HepG2 (cell line): Measurements from ENCODE around the gene CNPY1. TPM values are rescaled to one million over a fixed set of nuclear protein-coding genes. Genes with fewer than 3 reads are reported as not detected.

Experiments used
- ATAC-seq: fragments of 200-7000 bp; cut with Tn5 transposase; 3 replicates; pipeline ENCODE4 v1.9.1; 2020; ENCODE audit warnings: mild to moderate bottlenecking, moderate library complexity
- BruUV-seq: library from RNA; stranded (reverse); fragments of 400-500 nt; replicated peaks from 2 replicates; lab custom pipeline; 2021; lab: Mats Ljungman, UMichigan
- CTCF ChIA-PET: fragments of 300-600 bp; formaldehyde crosslinking; extraction: SDS; loops from one replicate; lab custom pipeline; 2021; ENCODE audit warnings: low total read pairs, inconsistent platforms, low intra/inter-chr PET ratio; lab: Yijun Ruan, JAX
- POLR2A ChIA-PET: fragments of 350-600 bp; sonication (Branson Sonifier 250); formaldehyde crosslinking; loops from one replicate; lab custom pipeline; 2020; ENCODE audit warnings: antibody characterized with exemption, inconsistent platforms; lab: Yijun Ruan, JAX
- DNase-seq: peaks from one replicate; pipeline ENCODE4 v3.0.0-alpha.2; 2015; ENCODE audit warnings: low spot score
- FAIRE-seq: peaks from 3 replicates; lab custom pipeline; 2011; peaks lifted over from hg19 to GRCh38; lab: Jason Lieb, UNC
- H2AFZ ChIP-seq: one replicate; pipeline ENCODE4 v1.6.1; 2011; ENCODE audit warnings: low read length, inconsistent platforms
- H3K27ac ChIP-seq: fragments of 300-600 bp; 3 replicates; pipeline ENCODE4 v1.8.0; 2011; ENCODE audit warnings: mixed run types, mild to moderate bottlenecking, mixed read lengths, low read length, inconsistent platforms; ENCODE audit not compliant: insufficient read depth; ENCODE audit errors: extremely low read length
- H3K27me3 ChIP-seq, 2 experiments: fragments of 200-600 bp in 1 of 2; 2 replicates in 1 of 2; 3 replicates in 1 of 2; pipeline versions ENCODE4 v1.6.0 to v1.8.0; 2011; ENCODE audit warnings: low read length in 2 of 2, mild to moderate bottlenecking in 2 of 2, moderate library complexity in 2 of 2, inconsistent platforms in 1 of 2; ENCODE audit not compliant: insufficient read depth in 2 of 2, control insufficient read depth in 1 of 2
- H3K36me3 ChIP-seq, 2 experiments: fragments of 200-600 bp in 1 of 2; replicated peaks in 1 of 2; 2 replicates in 1 of 2; 3 replicates in 1 of 2; pipeline versions ENCODE4 v1.5.1 to v1.8.0; 2011; ENCODE audit warnings: low read length in 2 of 2, inconsistent platforms in 1 of 2; ENCODE audit not compliant: insufficient read depth in 2 of 2, control insufficient read depth in 1 of 2
- H3K4me1 ChIP-seq: 2 replicates; pipeline ENCODE4 v1.5.1; 2012; ENCODE audit warnings: low read length, inconsistent platforms; ENCODE audit not compliant: insufficient read depth
- H3K4me2 ChIP-seq: 2 replicates; pipeline ENCODE4 v1.6.0; 2011; ENCODE audit warnings: low read depth, low read length, inconsistent platforms
- H3K4me3 ChIP-seq, 3 experiments: fragments of 200-600 bp in 1 of 3; sonication (generic), shearing (Covaris generic) in 1 of 3; replicated peaks in 1 of 3; 2 replicates each; pipeline ENCODE4 v1.5.1; 2011 to 2016; ENCODE audit warnings: low read length in 3 of 3, inconsistent platforms in 2 of 3, low read depth in 2 of 3, mild to moderate bottlenecking in 2 of 3, control low read depth in 1 of 3, mixed read lengths in 1 of 3; ENCODE audit not compliant: insufficient read depth in 1 of 3
- H3K79me2 ChIP-seq: one replicate; pipeline ENCODE4 v1.6.1; 2011; ENCODE audit warnings: low read length, inconsistent platforms; ENCODE audit not compliant: insufficient read depth
- H3K9ac ChIP-seq: 2 replicates; pipeline ENCODE4 v1.6.0; 2011; ENCODE audit warnings: mild to moderate bottlenecking, low read depth, low read length, inconsistent platforms; ENCODE audit not compliant: insufficient read depth
- H3K9me3 ChIP-seq: 2 replicates; pipeline ENCODE4 v1.5.1; 2012; ENCODE audit warnings: mild to moderate bottlenecking, low read length
- H4K20me1 ChIP-seq: 2 replicates; pipeline ENCODE4 v1.6.0; 2011; ENCODE audit warnings: inconsistent platforms, mild to moderate bottlenecking, low read length, moderate library complexity; ENCODE audit not compliant: insufficient read depth
- CCDC6 ChIP-seq: sonication (generic); formaldehyde crosslinking; IDR thresholded peaks from 2 replicates; pipeline ENCODE4 v1.8.1; 2022; ENCODE audit warnings: mild to moderate bottlenecking, missing genetic modification reagents, moderate library complexity
- FOXO1 ChIP-seq: sonication (generic); formaldehyde crosslinking; IDR thresholded peaks from 2 replicates; pipeline ENCODE4 v1.4.0; 2020; ENCODE audit warnings: missing genetic modification reagents
- MTF2 ChIP-seq: sonication (generic); formaldehyde crosslinking; IDR thresholded peaks from 2 replicates; pipeline ENCODE4 v1.5.0; 2020; ENCODE audit warnings: missing genetic modification reagents, borderline replicate concordance
- MYNN ChIP-seq: sonication (generic); formaldehyde crosslinking; IDR thresholded peaks from 2 replicates; pipeline ENCODE4 v1.4.0; 2020; ENCODE audit warnings: mild to moderate bottlenecking, low read depth, missing genetic modification reagents
- POGK ChIP-seq: sonication (generic); formaldehyde crosslinking; conservative IDR thresholded peaks from 2 replicates; pipeline ENCODE4 v1.8.0; 2022; ENCODE audit warnings: mild to moderate bottlenecking, moderate library complexity, missing genetic modification reagents
- RBFOX2 ChIP-seq: fragments of 200-400 bp; formaldehyde crosslinking; IDR thresholded peaks from 2 replicates; pipeline ENCODE4 v1.6.1; 2017; ENCODE audit warnings: low read depth, mild to moderate bottlenecking, low read length
- ZFP90 ChIP-seq: sonication (generic); formaldehyde crosslinking; IDR thresholded peaks from 2 replicates; pipeline ENCODE4 v1.8.0; 2022; ENCODE audit warnings: missing genetic modification reagents, mild to moderate bottlenecking, inconsistent platforms, borderline replicate concordance
- ZNF382 ChIP-seq: sonication (generic); formaldehyde crosslinking; IDR thresholded peaks from 2 replicates; pipeline ENCODE4 v1.5.0; 2020; ENCODE audit warnings: missing genetic modification reagents, mild to moderate bottlenecking, borderline replicate concordance
- ZNF484 ChIP-seq: sonication (generic); formaldehyde crosslinking; IDR thresholded peaks from 2 replicates; pipeline ENCODE4 v1.5.1; 2020; ENCODE audit warnings: mild to moderate bottlenecking, low read depth, missing genetic modification reagents, borderline replicate concordance
- WGBS: methylation state at CpG from one replicate; pipeline ENCODE4 v1.1.6; 2017; ENCODE audit warnings: low lambda C conversion rate; 5-methylcytosine and 5-hydroxymethylcytosine counted together
- in situ Hi-C: cut with HindIII; loops from 2 replicates; pipeline ENCODE4 v1.10.0; 2017; ENCODE audit warnings: low pct_unique_long_range_greater_than_20kb; ENCODE audit not compliant: extremely low pct_ligation_motif_present
- intact Hi-C: fragments of 100-400 bp; cut with micrococcal nuclease; formaldehyde crosslinking; loops from one replicate; pipeline ENCODE4 v1.10.0; 2022; ENCODE audit not compliant: unreplicated experiment
- polyA plus RNA-seq, 8 experiments: library from polyadenylated mRNA; depleted of rRNA in 3 of 8; stranded (reverse) in 7 of 8; unstranded in 1 of 8; fragments of >200 nt; fragmentation: Illumina TruSeq in 4 of 8; extraction: Trizol in 4 of 8; gene quantifications; 2 replicates each; pipeline versions ENCODE4 v1.2.1 to v1.2.3, GENCODE V29; 2011 to 2016; ENCODE audit warnings: low read depth in 4 of 8, missing spikeins in 1 of 8, mixed read lengths in 1 of 8; ENCODE audit not compliant: insufficient read depth in 1 of 8
- total RNA-seq, 5 experiments: library from RNA; depleted of rRNA; stranded (reverse); fragments of >200 nt; fragmentation: Illumina TruSeq; extraction: Trizol; gene quantifications; 2 replicates each; pipeline ENCODE4 v1.2.3, GENCODE V29; 2016; ENCODE audit warnings: low read depth in 1 of 5

The CNPY1 gene
- total and polyA plus RNA-seq, 2 of the 13 experiments (the other 11 are each of a cell fraction or from before 2014, with no cell fraction given), result not detected

GRCh38 chr7:155460926-155461613 is 85.3 kb downstream of the CNPY1 start:
- FAIRE-seq (no peak), ATAC-seq (no peak), DNase-seq (no peak)
- CTCF ChIA-PET, result no interaction called here
- WGBS, result 19% methylated on average over 8 of the region's 8 CpGs
- POLR2A ChIA-PET, result no interaction called here
- no peaks in the 10 kb centered on the region for H3K79me2 ChIP-seq
- no peak overlapping the region for H3K27ac ChIP-seq
- no peak overlapping the region for H3K4me3 ChIP-seq
- TF ChIP-seq RBFOX2 (no peak), ZNF382 (no peak), FOXO1 (CRISPR knock-in tag) (no peak), ZFP90 (CRISPR knock-in tag) (no peak), MYNN (CRISPR knock-in tag) (no peak), ZNF484 (no peak), POGK (CRISPR knock-in tag) (no peak), CCDC6 (CRISPR knock-in tag) (no peak), MTF2 (no peak)
- H3K9me3 ChIP-seq, result no peaks in the 10 kb centered on the region
- no peak overlapping the region for H2AFZ ChIP-seq
- no peaks in the 10 kb centered on the region for H3K4me1 ChIP-seq
- H3K9ac ChIP-seq, result no peak overlapping the region
- H4K20me1 ChIP-seq, result no peaks in the 10 kb centered on the region
- no TSS peak for BruUV-seq
- in situ Hi-C loops (no loop called here), intact Hi-C loops (no loop called here)
- no peak overlapping the region for H3K4me2 ChIP-seq
- no peaks in the 10 kb centered on the region for H3K36me3 ChIP-seq
- peaks cover 9 to 74% of the 10 kb centered on the region in 2 experiments for H3K27me3 ChIP-seq
